Pancreas (tissue), 10 donors: ENCODE measurements around the gene RECQL5. TPM values are rescaled to one million over a fixed set of nuclear protein-coding genes. Genes with fewer than 3 reads are reported as not detected.

ENCODE experiments used
- ATAC-seq, 4 donors: fragments of 200-7000 bp; cut with Tn5 transposase; one replicate each; pipeline versions ENCODE4 v1.8.0 to v1.9.1; 2020; ENCODE audit warnings: mild to moderate bottlenecking in 4 of 4, moderate library complexity in 4 of 4
- DNase-seq, 6 donors: peaks; one replicate each; pipeline ENCODE4 v3.0.0-alpha.2; 2020
- FAIRE-seq: peaks from 2 replicates; lab custom pipeline; 2012; peaks lifted over from hg19 to GRCh38; lab: Jason Lieb, UNC
- H3K27ac ChIP-seq, 4 donors: fragments of 200-600 bp; sonication (generic); 1 replicate in 3 of 4; 2 replicates in 1 of 4; pipeline versions ENCODE4 v1.5.0 to v1.8.0; 2020
- H3K27me3 ChIP-seq, 4 donors: fragments of 200-600 bp; one replicate each; pipeline ENCODE4 v1.8.0; 2021
- H3K36me3 ChIP-seq, 3 donors: fragments of 200-600 bp; sonication (generic) in 1 of 3; one replicate each; pipeline versions ENCODE4 v1.5.0 to v1.8.0; 2020 to 2021
- H3K4me1 ChIP-seq, 3 donors: fragments of 200-600 bp; one replicate each; pipeline ENCODE4 v1.8.0; 2021
- H3K4me3 ChIP-seq, 4 donors: fragments of 200-600 bp; sonication (generic) in 2 of 4; one replicate each; pipeline versions ENCODE4 v1.5.0 to v1.8.0; 2020 to 2021
- H3K9me3 ChIP-seq, 4 donors: fragments of 200-600 bp; one replicate each; pipeline ENCODE4 v1.8.0; 2021
- CTCF ChIP-seq, 4 donors: fragments of 200-600 bp; sonication (generic) in 3 of 4; IDR thresholded peaks; one replicate each; pipeline versions ENCODE4 v1.5.0 to v1.8.0; 2021; ENCODE audit warnings: antibody characterized with exemption in 4 of 4
- WGBS, 2 donors: extraction: QIAGEN DNeasy Blood & Tissue Kit; methylation state at CpG; one replicate each; pipeline ENCODE4 v1.1.7; 2013; 5-methylcytosine and 5-hydroxymethylcytosine counted together
- intact Hi-C, 3 donors: fragments of 100-400 bp; cut with DNase I; formaldehyde crosslinking; loops; one replicate each; pipeline versions ENCODE4 v1.11.1 to v1.14.2; 2022
- polyA plus RNA-seq, 2 donors: library from polyadenylated mRNA; stranded (reverse); fragments of 200-250 nt; gene quantifications; one replicate each; pipeline ENCODE4 v1.2.3, GENCODE V29; 2013
- total RNA-seq, 6 donors: library from RNA; stranded (reverse); fragmentation: NEBNext Ultra II Directional in 4 of 6; extraction: Animal tissue kit (Norgen Biotek cat#: 25700) in 4 of 6; gene quantifications; one replicate each; pipeline versions ENCODE4 v1.2.1 to v1.2.4, GENCODE V29; 2021 to 2023
- donor health status: healthy with polysubstance abuse.
- donor health status: DM: no; HTN: no; CAD: no; lungs with moderate emphysema.
- donor health status: DM: no; HTN: no; CAD: no.
- donor health status: control.
- donor health status: control.
- donor health status: Bipolar disorder and iron deficiency.
- donor health status: DM: yes; HTN: yes; CAD: no.
- donor health status: DM: no; HTN: no; CAD: no.
- donor health status: DM: no; HTN: no; CAD: no.
- donor health status: DM: yes; HTN: yes; CAD: no.

RECQL5 gene
- total and polyA plus RNA-seq, 8 donors, result 8.7 to 65.2 (median 14.9) TPM

GRCh38 chr17:75645889-75646637 is 20.9 kb downstream of the RECQL5 start:
- peak overlapping the region; percentile 95 to 99 (median 96) for H3K27ac ChIP-seq
- H3K9me3 ChIP-seq, result no peaks in the 10 kb centered on the region
- peak overlapping the region in 2 of 4 donors; percentile 21 to 35 for H3K4me3 ChIP-seq
- peaks cover 12 to 21% (median 13%) of the 10 kb centered on the region in 3 donors for H3K4me1 ChIP-seq
- intact Hi-C loops, result no loop called here
- H3K36me3 ChIP-seq, result peaks cover 0 to 11% (median 7%) of the 10 kb centered on the region in 3 donors
- DNase-seq (peak; percentile 86 to 97 (median 93)), FAIRE-seq (no peak), ATAC-seq (peak; percentile 95 to 96 (median 96))
- WGBS, 2 donors, result 12 to 13% methylated on average over 17 of the region's 17 CpGs
- TF ChIP-seq CTCF (IDR thresholded peaks at IDR 0.05), result no peak
- H3K27me3 ChIP-seq, result no peaks in the 10 kb centered on the region

- peak overlapping the region in 1 of 4 donors; percentile 35 for H3K4me3 ChIP-seq
- peaks cover 0 to 10% (median 3%) of the 10 kb centered on the region in 3 donors for H3K36me3 ChIP-seq
- peaks cover 12 to 21% (median 13%) of the 10 kb centered on the region in 3 donors for H3K4me1 ChIP-seq
- no peaks in the 10 kb centered on the region for H3K9me3 ChIP-seq
- ATAC-seq (peak; percentile 32 to 72 (median 57)), DNase-seq (peak in 3 of 6 donors; percentile 45 to 64 (median 45)), FAIRE-seq (no peak)
- H3K27me3 ChIP-seq, result no peaks in the 10 kb centered on the region
- no peak for TF ChIP-seq CTCF (IDR thresholded peaks at IDR 0.05)
- WGBS, 2 donors, result 35 to 42% methylated on average over 7 of the region's 7 CpGs
- H3K27ac ChIP-seq, result peak overlapping the region; percentile 95 to 99 (median 96)
- intact Hi-C loops, result no loop called here
Measured at GRCh38 chr17:75645501-75645888, 21.5 kb downstream of the RECQL5 start.

GRCh38 chr17:75643643-75644017 is 23.3 kb downstream of the RECQL5 start:
- intact Hi-C loops, result no loop called here
- DNase-seq, result peak in 1 of 6 donors; percentile 12
- Histone ChIP-seq H3K36me3 (no peaks in the 10 kb centered on the region), H3K27me3 (no peaks in the 10 kb centered on the region), H3K4me1 (peaks cover 12 to 21% (median 13%) of the 10 kb centered on the region in 3 donors), H3K27ac (peak overlapping the region in 2 of 4 donors; percentile 8 to 74), H3K4me3 (no peak overlapping the region), H3K9me3 (no peaks in the 10 kb centered on the region)
- no peak for TF ChIP-seq CTCF (IDR thresholded peaks at IDR 0.05)
- FAIRE-seq, result no peak
- no peak for ATAC-seq
- 89 to 94% methylated on average over 7 of the region's 7 CpGs for WGBS, 2 donors

GRCh38 chr17:75642784-75643642 is 23.9 kb downstream of the RECQL5 start:
- Histone ChIP-seq H3K27me3 (no peaks in the 10 kb centered on the region), H3K36me3 (no peaks in the 10 kb centered on the region), H3K27ac (peak overlapping the region in 3 of 4 donors; percentile 8 to 74 (median 64)), H3K9me3 (no peaks in the 10 kb centered on the region), H3K4me3 (no peak overlapping the region), H3K4me1 (peaks cover 12 to 21% (median 13%) of the 10 kb centered on the region in 3 donors)
- WGBS, 2 donors, result 85% methylated on average over 17 of the region's 17 CpGs
- intact Hi-C loops, result no loop called here
- TF ChIP-seq CTCF (IDR thresholded peaks at IDR 0.05), result no peak
- FAIRE-seq, result no peak
- no peak for ATAC-seq
- DNase-seq, result peak in 3 of 6 donors; percentile 12 to 55 (median 23)
